Stromal cell of bone marrow (primary cell): ENCODE data around the gene CDC37L1.

Experiments
- DNase-seq: peaks from one replicate; pipeline ENCODE4 v3.0.0-alpha.2; 2012; ENCODE audit warnings: low read depth

Gene CDC37L1

DNA sequence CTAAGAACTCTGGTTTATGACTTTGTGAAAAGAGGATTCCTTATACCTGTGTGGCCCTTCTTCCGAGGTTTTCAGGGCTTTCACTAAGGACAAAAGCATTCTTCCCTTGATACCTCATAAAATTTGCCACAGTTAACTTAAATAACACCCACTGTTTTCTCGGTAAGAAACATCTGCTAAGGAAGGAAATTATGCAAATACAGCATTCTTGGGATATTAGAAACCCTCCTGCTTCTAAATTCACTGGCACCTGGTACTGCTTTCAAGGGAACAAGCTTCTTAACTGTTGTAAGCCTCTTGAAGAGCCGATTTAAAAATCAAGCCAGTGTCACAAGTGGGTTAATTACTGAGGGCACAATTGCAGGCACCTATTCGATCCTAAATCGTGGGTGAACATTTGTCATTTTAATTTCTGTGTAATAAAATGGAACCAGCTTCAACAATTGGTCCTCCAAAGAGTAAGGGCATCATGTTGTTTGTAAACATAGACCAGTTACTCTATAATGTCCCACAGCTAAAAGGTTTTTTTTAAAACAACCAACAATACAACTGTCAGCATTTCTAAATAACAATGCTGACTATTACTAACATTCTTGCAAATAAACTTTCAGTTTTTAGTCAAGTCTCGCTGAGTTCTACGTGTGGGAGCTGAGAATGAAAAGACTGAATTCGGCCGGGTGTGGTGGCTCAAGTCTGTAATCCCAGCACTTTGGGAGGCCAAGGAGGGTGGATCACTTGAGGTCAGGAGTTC lies 35.1 kb downstream of the CDC37L1 start:
- no peak for DNase-seq

DNA sequence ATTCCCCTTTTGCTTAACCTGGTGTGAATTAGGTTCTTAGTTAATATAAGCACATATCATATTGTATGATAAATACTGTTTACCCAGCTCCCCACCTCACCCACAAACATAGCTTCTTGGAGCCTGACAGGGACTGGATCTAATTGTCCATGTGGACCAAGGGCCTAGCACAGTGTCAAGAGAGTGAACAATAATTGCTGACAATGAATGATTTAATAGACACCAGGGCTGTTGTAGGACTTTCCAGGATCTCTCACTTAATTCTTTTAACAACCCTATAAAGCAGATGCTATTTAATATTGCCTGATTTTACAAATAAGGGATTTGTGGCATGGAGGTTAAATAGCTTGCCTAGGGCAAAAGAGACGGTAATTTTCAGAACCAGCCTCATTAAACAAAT lies 36.8 kb downstream of the CDC37L1 start:
- no peak for DNase-seq

DNA sequence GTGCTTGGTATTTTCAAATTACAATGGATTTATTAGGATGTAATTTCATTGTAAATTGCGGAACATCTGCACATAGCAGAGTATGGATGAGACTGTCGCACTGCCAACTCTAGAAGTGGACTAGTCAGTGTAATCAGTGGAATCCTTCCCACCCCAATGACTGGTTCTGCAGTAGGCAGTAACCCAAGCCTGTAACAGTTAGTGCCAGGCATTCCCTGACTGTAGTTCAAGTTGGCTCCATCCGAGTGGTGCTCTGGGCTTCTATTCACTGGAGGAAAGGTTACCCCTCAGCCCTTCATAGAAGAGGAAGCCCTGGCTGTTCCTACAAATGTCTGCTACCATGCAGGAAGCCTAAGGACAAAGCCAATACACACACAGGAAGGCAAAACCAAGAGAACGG lies 38.4 kb downstream of the CDC37L1 start:
- DNase-seq: no peak

DNA sequence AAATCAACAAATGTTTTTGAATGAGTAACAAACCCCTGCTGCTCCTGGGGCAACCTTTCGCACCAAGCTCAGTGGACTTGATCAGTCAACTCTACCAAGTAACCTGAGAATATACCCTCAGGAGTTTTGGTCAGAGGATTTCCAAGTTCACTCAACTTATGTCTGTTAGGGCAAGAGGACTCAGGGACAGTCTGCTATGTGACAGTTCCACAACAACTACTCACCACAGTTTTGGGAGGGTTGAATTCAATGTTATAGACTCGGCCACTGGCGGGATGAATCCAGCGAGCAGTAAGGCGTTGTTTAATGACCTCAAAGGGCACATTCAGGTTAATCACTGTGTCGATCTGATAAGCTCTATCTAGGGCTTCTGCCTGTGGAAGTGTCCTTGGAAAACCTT lies 39.5 kb downstream of the CDC37L1 start:
- DNase-seq: no peak

DNA sequence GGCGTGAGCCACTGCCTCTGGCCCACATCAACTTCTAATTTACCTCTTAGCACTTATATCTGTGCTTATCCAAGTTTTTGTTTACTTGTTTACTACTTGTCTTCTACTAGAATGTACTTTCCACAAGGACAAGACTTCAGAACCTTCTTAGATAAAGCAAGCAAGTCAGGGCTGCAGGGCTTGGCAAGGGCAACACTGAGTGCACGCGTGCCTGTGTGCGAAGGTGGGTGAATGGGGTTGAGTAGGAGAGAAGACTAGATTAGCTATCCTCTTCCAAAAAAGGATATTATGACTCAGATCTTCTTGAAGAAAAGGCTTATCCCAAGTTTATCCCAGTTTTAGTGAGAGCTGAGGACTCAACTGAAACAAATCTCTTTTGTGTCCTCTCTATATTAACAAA lies 42.4 kb downstream of the CDC37L1 start:
- DNase-seq: no peak

DNA sequence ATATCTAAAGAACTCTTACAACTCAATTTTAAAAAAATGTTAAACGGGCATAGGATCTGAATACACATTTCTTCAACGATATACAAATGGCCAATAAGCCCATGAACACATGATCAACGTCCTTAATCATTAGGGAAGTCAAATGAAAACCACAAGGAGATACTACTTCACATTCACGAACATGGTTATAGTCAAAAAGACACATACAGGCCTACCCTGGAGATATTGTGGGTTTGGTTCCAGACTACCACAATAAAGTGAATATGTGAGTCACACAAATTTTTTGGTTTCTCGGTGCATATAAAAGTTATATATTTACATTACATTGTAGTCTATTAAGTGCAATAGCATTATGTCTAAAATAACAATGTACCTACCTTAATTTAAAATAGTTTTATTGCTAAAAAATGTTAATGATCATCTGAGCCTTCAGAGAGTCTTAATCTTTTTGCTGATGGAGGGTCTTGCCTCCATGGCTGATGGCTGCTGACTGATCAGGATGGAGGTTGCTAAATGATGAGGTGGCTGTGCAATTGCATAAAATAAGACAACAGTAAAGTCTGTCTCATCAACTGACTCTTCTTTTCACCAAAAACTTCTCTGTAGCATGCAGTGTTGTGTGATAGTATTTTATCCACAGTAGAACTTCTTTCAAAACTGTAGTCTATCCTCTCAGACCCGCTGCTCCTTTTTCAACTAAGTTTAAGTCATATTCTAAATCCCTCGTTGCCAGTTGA lies 46.5 kb downstream of the CDC37L1 start:
- no peak for DNase-seq

DNA sequence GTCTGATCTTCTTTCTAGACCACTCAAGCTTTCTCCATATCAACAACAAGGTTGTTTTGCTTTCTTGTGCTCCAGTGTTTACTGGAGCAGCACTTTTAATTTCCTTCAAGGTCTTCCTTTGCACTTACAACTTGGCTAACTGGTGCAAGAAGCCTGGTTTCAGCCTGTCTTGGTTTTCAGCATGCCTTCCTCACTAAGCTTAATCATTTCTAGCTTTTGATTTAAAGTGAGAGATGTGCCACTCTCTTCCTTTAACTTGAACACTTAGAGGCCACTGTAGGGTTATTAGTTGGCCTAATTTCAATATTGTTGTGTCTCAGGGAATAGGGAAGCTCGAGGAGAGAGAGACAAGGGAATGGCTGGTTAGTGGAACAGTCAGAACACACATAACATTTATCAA lies 48.2 kb downstream of the CDC37L1 start:
- no peak for DNase-seq

DNA sequence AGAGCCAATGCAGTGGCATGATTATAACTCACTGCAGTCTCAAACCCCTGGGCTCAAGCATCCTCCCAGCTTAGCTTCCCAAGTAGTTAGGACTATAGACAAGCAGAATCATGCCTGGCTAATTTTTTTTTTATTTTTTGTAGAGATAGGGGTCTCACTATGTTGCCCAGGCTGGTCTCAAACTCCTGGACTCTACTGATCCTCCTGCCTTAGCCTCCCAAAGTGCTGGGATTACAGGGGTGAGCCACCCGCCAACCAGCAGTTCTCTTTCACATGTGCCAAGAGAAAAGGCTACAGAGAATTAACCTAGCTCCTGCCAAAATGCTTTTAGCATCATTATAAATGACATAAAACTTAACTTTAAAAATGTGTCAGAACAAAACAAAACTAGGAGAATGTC lies 53.5 kb downstream of the CDC37L1 start:
- no peak for DNase-seq

DNA sequence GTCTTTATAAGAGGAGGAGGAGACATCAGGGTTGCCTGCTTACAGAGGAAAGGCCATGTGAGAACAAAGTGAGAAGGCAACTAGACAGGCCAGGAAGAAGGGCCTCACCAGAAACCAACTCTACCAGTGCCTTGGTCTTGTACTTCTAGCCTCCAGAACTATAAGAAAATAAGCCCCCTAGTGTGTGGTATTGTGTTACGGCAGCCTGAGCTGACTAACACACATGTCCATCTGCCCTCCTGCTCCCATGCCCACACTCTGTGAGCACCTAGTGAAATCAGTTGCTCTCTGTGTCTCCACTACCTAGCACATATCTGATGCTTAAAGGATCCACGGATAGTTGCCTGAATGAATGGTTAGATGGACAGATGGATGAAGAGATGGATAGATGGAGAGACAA lies 54.8 kb downstream of the CDC37L1 start:
- no peak for DNase-seq

DNA sequence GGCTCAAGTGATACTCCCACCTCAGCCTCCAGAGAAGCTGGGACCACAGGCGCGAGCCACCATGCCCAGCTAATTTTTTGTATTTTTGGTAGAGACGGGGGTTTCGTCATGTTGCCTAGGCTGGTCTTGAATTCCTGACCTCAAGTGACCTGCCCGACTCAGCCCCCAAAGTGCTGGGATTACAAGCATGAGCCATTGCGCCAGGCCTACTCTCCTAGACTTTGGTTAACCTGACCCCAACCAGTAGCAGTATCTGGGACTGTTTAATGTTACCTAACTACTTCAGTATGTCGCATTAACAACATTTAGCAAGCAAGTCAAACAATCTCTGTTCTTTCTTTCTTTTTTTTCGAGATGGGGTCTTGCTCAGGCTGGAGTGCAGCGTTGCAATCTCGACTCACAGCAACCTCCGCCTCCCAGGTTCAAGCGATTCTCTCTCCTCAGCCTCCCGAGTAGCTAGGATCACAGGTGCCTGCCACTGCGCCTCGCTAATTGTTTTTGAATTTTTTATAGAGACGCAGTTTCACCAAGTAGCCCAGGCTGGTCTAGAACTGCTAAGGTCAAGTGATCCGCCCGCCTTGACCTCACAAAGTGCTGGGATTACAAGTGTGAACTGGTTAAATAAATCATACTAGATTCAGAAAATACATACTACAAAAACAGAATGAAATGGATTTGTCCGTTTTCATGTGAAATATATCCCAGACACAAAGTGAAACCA lies 59.7 kb downstream of the CDC37L1 start:
- no peak for DNase-seq

DNA sequence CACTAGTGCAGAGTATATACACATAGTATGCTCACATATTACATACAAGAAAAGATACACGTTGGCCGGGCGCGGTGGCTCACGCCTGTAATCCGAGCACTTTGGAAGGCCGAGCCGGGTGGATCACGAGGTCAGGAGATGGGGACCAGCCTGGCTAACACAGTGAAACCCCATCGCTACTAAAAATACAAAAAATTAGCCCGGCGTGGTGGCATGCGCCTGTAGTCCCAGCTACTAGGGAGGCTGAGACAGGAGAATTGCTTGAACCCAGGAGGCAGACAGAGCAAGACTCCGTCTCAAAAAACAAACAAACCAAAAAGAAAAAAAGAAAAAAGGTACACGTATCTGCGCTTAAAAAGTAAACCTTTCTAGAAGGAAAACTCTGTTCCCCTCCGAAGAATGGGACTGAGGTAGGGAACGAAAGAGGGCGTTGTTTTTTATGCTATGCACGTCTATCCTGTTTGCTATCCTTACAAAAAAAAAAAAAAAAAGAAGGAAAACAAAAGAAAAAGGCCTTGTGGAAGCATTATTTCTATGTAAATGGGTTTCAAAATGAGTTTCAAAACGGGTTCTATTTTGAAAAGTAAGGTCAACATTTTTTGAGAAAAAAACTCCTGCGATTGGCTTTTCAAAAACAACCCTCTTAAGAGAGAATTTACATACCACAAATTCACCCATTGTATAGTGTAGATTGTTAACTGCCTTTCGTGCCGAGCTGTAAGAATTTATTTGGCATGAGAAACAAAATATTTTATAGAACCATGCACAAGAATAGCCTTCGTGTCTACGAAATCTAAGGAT lies 60.4 kb downstream of the CDC37L1 start:
- DNase-seq: no peak

DNA sequence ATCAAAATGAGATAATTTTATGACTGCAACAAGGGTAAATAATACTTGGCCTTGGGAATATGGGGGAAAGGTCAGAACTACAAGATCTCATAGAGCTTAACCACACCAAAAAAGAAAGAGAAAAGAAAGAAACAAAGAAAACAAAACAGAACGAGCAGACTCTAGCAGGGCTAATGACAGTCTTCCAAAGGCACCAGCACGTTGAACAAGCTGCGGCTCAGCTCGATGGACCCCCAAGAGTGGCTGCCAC lies 60.9 kb downstream of the CDC37L1 start:
- no peak for DNase-seq

DNA sequence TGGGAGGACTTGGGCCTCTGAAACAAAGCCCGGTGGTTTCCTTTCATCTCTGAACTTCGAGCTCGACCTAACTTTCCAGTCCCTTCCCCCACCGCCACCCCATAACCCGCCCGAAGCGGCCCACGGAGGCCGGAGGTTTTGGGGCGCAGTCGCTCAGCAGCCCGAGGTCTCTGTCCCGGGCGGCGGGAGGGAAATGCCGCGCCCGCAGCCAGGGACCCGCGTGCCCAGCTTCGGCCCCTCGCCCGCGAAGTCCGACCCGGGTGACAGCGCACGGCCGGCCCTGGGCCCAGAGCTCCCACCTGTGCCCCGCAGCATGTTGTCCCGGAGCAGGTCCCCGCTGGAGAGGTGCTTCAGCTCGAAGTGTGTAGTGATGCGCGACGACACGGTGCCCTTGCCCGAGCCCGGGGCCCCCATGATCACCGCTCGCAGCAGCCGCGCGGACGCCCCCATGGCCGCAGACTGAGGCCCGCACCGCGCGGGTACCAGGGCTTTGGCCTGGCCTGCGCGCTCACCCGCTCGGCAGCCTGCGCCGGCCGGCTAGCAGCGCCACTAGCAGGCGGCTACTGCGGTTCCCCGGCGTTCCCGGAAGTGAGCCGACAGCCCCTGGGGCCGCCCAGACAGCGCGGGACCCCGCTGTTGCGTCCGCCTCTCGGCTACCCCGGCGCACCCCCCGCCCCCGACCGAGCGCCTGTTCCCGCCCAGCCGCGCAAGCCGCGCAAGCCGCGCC lies 61.4 kb downstream of the CDC37L1 start, which contains the start of gene AK3:
Gene AK3, minus strand, starts transcription at position 565 of the 727 bp plus-strand sequence. Its CDS starts 115 bp downstream, at position 450.
- DNase-seq: peak; percentile 69

DNA sequence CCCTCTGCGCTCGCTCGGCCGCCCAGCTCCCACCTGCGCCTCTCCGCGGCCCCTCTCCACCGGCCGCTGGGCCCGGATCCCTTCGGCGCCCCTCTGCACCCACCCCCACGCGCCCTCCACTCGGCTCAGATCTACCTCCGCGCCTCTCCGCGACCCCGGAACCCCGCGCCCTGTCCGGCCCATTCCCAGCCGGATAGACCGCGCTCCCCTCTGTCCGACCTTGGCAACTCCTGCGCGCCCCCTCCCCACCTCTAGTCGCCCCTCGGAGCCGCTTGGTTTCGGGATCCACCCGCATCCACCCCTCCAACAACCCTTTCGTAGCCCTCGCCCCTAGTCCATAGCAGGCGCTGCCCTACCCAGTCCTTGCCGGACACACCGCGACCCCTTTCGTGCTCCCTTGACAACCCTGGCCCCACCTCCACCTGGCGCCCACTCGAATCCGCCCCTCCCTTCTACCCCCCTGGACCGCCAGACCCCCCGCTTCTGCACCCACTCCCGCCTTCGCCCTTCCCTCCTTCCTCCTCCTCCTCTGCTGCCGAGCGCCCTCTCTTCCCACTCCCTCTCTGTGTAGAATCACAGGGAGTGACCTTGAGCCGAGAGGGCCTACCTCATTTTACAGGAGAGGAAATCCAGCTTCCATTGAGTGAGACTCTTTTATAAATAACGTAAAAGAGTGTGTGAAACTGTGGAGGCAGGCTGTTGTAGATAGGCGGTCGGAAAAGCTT lies 62.2 kb downstream of the CDC37L1 start:
- no peak for DNase-seq

DNA sequence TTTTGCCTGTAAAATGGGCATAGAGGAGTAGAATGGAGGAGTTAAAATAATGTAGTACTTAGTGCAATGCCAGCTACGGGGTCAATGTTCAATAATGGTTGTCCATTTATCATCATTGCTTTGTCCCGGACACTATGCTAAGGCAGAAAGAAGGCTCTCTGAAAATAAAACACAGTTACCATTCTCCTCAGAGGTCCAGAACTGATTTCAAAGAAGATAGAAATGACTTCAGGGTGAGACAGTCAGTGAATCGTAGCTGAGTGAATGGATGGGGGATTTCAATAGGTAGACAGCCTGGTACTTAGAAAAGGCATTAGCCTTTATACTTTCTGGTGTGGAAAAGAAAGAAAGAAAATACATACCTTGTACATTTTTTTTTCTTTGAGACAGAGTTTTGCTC lies 62.9 kb downstream of the CDC37L1 start:
- no peak for DNase-seq

DNA sequence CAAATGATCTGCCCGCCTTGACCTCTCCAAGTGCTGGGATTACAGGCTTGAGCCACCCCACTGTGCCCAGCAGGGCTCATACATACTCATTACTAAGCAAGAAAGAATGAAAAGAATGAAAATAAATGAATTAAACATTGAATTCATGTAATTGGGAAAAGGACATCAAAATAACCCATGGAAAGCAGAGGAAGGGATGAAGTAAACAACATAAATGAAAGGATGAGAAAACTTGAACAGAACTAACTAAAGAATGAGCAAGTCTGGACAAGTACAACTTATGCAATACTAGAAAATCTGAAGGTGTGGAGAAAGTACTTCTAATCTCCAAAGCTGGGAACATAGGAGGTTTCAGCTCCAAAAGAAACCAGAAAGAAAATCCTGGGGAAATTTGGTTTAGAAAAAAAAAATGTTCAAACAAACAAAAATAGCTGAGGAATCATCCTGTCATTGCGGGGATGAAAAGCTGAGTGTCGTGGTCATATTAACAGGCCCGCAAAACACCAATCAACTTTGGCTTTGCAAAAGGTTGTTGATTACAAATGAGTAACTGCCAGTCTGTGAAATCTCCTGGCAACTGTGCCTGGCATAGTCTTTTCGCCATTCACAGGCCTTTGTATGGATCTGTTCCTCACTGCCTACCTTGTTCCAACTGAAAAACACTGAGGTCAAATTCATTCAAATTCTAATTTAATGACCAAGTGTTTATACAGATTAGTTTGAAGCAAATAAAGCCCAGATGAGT lies 63.9 kb downstream of the CDC37L1 start:
- DNase-seq: no peak

DNA sequence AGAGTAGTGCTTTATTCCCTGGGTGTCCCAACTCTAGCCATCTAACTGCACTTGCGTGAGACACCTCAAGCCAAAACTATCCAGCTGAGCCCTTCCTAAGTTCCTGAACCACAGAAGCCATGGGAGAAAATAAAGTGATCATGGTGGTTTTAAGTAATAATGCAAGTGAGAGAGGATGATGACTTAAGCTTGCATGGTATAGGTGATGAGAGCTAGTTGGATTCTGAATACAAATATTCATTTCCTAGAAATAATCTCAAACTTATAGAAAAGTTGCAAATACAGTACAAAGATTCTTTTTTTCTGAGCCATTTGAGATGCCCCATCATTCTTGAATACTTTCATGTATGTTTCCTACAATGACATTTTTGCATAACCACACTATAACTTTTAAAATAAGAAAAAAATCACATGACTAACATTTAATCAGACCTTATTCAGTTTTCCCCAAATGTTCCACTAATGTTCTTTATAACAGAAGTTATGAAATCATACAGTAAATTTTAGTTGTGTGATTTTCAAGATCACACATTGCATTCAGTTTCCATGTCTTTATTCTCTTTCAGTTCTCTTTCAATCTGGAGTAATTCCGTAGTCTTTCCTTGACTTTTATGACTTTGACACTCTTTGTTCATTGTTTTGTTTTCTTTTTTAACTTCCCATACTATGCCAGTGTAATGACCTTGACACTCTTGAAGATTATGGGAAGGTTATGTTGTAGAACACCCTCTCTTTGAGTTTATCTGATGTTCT lies 67.1 kb downstream of the CDC37L1 start:
- DNase-seq: no peak

DNA sequence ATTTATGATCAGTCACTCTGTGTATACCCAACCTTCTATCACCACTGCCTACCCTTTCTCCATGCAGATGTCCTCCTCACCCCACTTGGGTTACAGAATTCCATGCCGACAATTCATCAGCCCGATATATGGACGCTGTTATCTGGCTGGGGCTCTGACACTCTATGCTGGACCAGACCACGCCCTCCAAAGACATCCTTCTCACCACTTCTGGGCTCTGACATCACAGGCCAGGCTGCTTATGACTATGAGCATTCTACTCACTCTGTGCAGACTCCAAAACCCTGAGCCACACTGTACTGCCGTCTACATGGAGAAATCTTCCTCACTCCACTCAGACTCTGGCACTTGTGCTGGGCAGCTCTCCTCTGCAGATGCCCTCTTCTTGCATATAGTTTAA lies 69.2 kb downstream of the CDC37L1 start:
- DNase-seq: no peak

DNA sequence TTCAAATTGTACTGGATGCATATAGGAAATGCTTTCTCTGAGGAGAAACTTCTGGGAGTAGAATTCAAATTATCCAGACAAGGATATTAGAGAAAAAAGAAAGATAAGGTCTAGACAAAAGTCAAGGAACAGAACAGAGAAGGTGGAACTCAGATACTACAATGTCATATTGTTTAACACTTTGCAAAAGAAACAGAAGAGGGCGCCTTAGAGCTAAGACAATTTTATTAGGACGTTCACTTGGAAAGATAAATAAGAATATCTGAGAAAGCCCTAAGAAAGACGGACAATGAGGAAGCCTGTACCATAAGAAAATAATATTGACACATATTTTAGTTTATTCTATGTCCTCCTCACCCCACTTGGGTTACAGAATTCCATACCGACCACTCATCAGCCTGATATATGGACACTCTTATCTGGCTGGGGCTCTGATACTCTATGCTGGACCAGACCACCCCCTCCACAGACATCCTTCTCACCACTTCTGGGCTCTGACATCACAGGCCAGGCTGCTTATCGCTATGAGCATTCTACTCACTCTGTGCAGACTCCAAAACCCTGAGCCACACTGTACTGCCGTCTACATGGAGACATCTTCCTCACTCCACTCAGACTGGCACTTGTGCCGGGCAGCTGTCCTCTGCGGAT lies 70.8 kb downstream of the CDC37L1 start:
- DNase-seq: no peak
